HEK293 (cell line): ENCODE measurements around the gene TBP.

ENCODE experiments used
- EGR2 ChIP-seq: fragments of 450-650 bp; formaldehyde crosslinking; IDR thresholded peaks from 2 replicates; pipeline ENCODE4 v1.5.1; 2016; ENCODE audit warnings: low read depth, missing biosample characterization, missing genetic modification characterization
- KLF1 ChIP-seq: fragments of 450-650 bp; formaldehyde crosslinking; IDR thresholded peaks from 2 replicates; pipeline ENCODE4 v1.5.1; 2016; ENCODE audit warnings: missing biosample characterization, missing genetic modification characterization
- KLF16 ChIP-seq: fragments of 450-650 bp; formaldehyde crosslinking; IDR thresholded peaks from 2 replicates; pipeline ENCODE4 v1.5.1; 2017; ENCODE audit warnings: missing biosample characterization, missing genetic modification characterization
- OVOL3 ChIP-seq: fragments of 450-650 bp; formaldehyde crosslinking; IDR thresholded peaks from 2 replicates; pipeline ENCODE4 v1.5.1; 2016; ENCODE audit warnings: missing biosample characterization, missing genetic modification characterization
- WT1 ChIP-seq: fragments of 450-650 bp; formaldehyde crosslinking; IDR thresholded peaks from 2 replicates; pipeline ENCODE4 v1.5.1; 2016; ENCODE audit warnings: missing biosample characterization, missing genetic modification characterization
- ZBTB20 ChIP-seq: fragments of 450-650 bp; formaldehyde crosslinking; IDR thresholded peaks from 2 replicates; pipeline ENCODE4 v1.5.1; 2016; ENCODE audit warnings: missing biosample characterization, missing genetic modification characterization
- ZFP41 ChIP-seq: fragments of 450-650 bp; formaldehyde crosslinking; IDR thresholded peaks from 2 replicates; pipeline ENCODE4 v1.5.1; 2016; ENCODE audit warnings: missing biosample characterization, missing genetic modification characterization, borderline replicate concordance
- ZNF10 ChIP-seq: fragments of 450-650 bp; formaldehyde crosslinking; IDR thresholded peaks from 2 replicates; pipeline ENCODE4 v1.5.1; 2017; ENCODE audit warnings: missing biosample characterization, missing genetic modification characterization
- ZNF175 ChIP-seq: fragments of 450-650 bp; formaldehyde crosslinking; IDR thresholded peaks from 2 replicates; pipeline ENCODE4 v1.5.1; 2016; ENCODE audit warnings: missing biosample characterization, missing genetic modification characterization
- ZNF19 ChIP-seq: fragments of 450-650 bp; formaldehyde crosslinking; IDR thresholded peaks from 2 replicates; pipeline ENCODE4; 2016; ENCODE audit warnings: missing biosample characterization, missing genetic modification characterization, low read depth
- ZNF2 ChIP-seq: fragments of 450-650 bp; formaldehyde crosslinking; IDR thresholded peaks from 2 replicates; pipeline ENCODE4 v1.5.1; 2016; ENCODE audit warnings: missing biosample characterization, missing genetic modification characterization
- ZNF223 ChIP-seq: fragments of 450-650 bp; formaldehyde crosslinking; IDR thresholded peaks from 2 replicates; pipeline ENCODE4 v1.5.1; 2016; ENCODE audit warnings: missing biosample characterization, missing genetic modification characterization
- ZNF23 ChIP-seq: fragments of 450-650 bp; formaldehyde crosslinking; IDR thresholded peaks from 2 replicates; pipeline ENCODE4 v1.5.1; 2016; ENCODE audit warnings: missing biosample characterization, missing genetic modification characterization, borderline replicate concordance
- ZNF366 ChIP-seq: fragments of 450-650 bp; formaldehyde crosslinking; conservative IDR thresholded peaks from 2 replicates; pipeline ENCODE4 v1.5.1; 2016; ENCODE audit warnings: missing biosample characterization, missing genetic modification characterization
- ZNF391 ChIP-seq: fragments of 450-650 bp; formaldehyde crosslinking; IDR thresholded peaks from 2 replicates; pipeline ENCODE4 v1.5.1; 2016; ENCODE audit warnings: low read depth, missing biosample characterization, missing genetic modification characterization, borderline replicate concordance
- ZNF394 ChIP-seq: fragments of 450-650 bp; formaldehyde crosslinking; IDR thresholded peaks from 2 replicates; pipeline ENCODE4 v1.5.1; 2016; ENCODE audit warnings: missing biosample characterization, missing genetic modification characterization, mild to moderate bottlenecking, moderate library complexity, borderline replicate concordance
- ZNF48 ChIP-seq: fragments of 450-650 bp; formaldehyde crosslinking; IDR thresholded peaks from 2 replicates; pipeline ENCODE4 v1.5.1; 2016; ENCODE audit warnings: missing biosample characterization, missing genetic modification characterization
- ZNF555 ChIP-seq: fragments of 450-650 bp; formaldehyde crosslinking; conservative IDR thresholded peaks from 2 replicates; pipeline ENCODE4 v1.5.1; 2017; ENCODE audit warnings: missing biosample characterization, mild to moderate bottlenecking, missing genetic modification characterization, inconsistent platforms
- ZNF561 ChIP-seq: fragments of 450-650 bp; IDR thresholded peaks from 2 replicates; pipeline ENCODE4 v1.5.1; 2018; ENCODE audit warnings: missing biosample characterization, missing genetic modification characterization, borderline replicate concordance
- ZNF660 ChIP-seq: fragments of 450-650 bp; IDR thresholded peaks from 2 replicates; pipeline ENCODE4 v1.5.1; 2018; ENCODE audit warnings: missing biosample characterization, mild to moderate bottlenecking, missing genetic modification characterization
- ZNF677 ChIP-seq: fragments of 450-650 bp; IDR thresholded peaks from 2 replicates; pipeline ENCODE4 v1.5.0; 2018; ENCODE audit warnings: missing biosample characterization, mild to moderate bottlenecking, missing genetic modification characterization, moderate library complexity
- ZNF768 ChIP-seq: fragments of 450-650 bp; formaldehyde crosslinking; IDR thresholded peaks from 2 replicates; pipeline ENCODE4 v1.5.1; 2018; ENCODE audit warnings: missing biosample characterization, mild to moderate bottlenecking, missing genetic modification characterization
- ZNF777 ChIP-seq: fragments of 450-650 bp; formaldehyde crosslinking; IDR thresholded peaks from 2 replicates; pipeline ENCODE4 v1.5.1; 2017; ENCODE audit warnings: missing biosample characterization, missing genetic modification characterization, borderline replicate concordance
- ZNF830 ChIP-seq: fragments of 450-650 bp; IDR thresholded peaks from 2 replicates; pipeline ENCODE4 v1.5.0; 2018; ENCODE audit warnings: missing biosample characterization, missing genetic modification characterization, low read depth, mild to moderate bottlenecking, moderate library complexity
- ZNF843 ChIP-seq: fragments of 450-650 bp; formaldehyde crosslinking; IDR thresholded peaks from 2 replicates; pipeline ENCODE4 v1.5.1; 2016; ENCODE audit warnings: missing biosample characterization, missing genetic modification characterization
- ZSCAN23 ChIP-seq: fragments of 450-650 bp; formaldehyde crosslinking; IDR thresholded peaks from 2 replicates; pipeline ENCODE4 v1.5.1; 2016; ENCODE audit warnings: missing biosample characterization, missing genetic modification characterization
- TF ChIP-seq, protein P1 (sequence below): sonication (generic); formaldehyde crosslinking; IDR thresholded peaks from 2 replicates; pipeline ENCODE4 v1.8.1; 2022; ENCODE audit warnings: mild to moderate bottlenecking, moderate library complexity, missing genetic modification reagents
- TF ChIP-seq, protein P2 (sequence below): fragments of 450-650 bp; formaldehyde crosslinking; IDR thresholded peaks from 2 replicates; pipeline ENCODE4 v1.5.1; 2016; ENCODE audit warnings: missing biosample characterization, missing genetic modification characterization
- TF ChIP-seq, protein P3 (sequence below): fragments of 450-650 bp; formaldehyde crosslinking; conservative IDR thresholded peaks from 2 replicates; pipeline ENCODE4 v1.5.1; 2016; ENCODE audit warnings: low read depth, missing biosample characterization, missing genetic modification characterization
- TF ChIP-seq, protein P4 (sequence below): IDR thresholded peaks from 2 replicates; pipeline ENCODE4 v1.6.1; 2011; ENCODE audit warnings: mild to moderate bottlenecking, low read depth, low read length, borderline replicate concordance
- TF ChIP-seq, protein P5 (sequence below): fragments of 450-650 bp; formaldehyde crosslinking; IDR thresholded peaks from 2 replicates; pipeline ENCODE4 v1.5.1; 2016; ENCODE audit warnings: missing biosample characterization, missing genetic modification characterization

TBP gene

DNA sequence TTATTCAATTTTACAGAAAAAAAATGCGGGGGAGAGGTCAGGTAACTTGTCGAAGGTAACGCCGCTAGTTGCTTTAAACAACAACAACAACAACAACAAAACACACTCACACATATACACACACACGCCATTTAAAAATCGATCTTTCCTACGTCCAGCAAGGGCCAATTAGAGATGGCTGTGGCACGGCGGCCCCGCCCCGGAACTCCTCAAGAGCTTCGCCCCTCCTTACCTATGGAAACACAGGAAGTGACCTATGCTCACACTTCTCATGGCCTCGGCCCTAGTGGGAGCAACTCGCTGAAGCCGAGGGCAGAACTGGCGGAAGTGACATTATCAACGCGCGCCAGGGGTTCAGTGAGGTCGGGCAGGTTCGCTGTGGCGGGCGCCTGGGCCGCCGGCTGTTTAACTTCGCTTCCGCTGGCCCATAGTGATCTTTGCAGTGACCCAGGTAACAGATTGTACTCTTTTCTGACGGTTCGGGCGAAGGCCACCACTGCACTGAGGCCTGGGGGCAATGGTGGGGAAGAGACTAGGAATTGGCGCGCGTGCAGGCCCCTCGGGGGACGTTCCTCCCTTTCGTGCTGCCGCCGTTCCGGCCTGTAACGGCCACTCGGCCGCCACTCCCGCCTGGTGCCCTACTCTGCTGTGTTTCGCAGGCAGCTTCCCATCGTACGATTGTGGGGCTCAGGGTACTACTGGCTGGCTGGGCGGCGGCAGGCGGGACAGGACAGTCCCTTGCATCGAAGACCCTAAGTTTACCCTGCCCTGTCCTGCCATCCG, at the start of gene TBP (continued):
- TF ChIP-seq ZNF10 (tag by site-specific recombination): no peak
- no peak for TF ChIP-seq EGR2
- peak; percentile 83; the same call in 1 of the 2 replicates for TF ChIP-seq ZNF394 (tag by site-specific recombination)
- no peak for TF ChIP-seq ZNF768 (tag by site-specific recombination)
- TF ChIP-seq, protein P1, sequence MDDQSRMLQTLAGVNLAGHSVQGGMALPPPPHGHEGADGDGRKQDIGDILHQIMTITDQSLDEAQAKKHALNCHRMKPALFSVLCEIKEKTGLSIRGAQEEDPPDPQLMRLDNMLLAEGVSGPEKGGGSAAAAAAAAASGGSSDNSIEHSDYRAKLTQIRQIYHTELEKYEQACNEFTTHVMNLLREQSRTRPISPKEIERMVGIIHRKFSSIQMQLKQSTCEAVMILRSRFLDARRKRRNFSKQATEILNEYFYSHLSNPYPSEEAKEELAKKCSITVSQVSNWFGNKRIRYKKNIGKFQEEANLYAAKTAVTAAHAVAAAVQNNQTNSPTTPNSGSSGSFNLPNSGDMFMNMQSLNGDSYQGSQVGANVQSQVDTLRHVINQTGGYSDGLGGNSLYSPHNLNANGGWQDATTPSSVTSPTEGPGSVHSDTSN: peak; percentile 62; the same call in 1 of the 2 replicates
- no peak for TF ChIP-seq ZNF175 (tag by site-specific recombination)
- TF ChIP-seq ZNF561 (tag by site-specific recombination): peak; percentile 96; the same call in 1 of the 2 replicates
- TF ChIP-seq OVOL3 (tag by site-specific recombination): no peak
- no peak for TF ChIP-seq ZNF830
- no peak for TF ChIP-seq ZNF391
- TF ChIP-seq, protein P2, sequence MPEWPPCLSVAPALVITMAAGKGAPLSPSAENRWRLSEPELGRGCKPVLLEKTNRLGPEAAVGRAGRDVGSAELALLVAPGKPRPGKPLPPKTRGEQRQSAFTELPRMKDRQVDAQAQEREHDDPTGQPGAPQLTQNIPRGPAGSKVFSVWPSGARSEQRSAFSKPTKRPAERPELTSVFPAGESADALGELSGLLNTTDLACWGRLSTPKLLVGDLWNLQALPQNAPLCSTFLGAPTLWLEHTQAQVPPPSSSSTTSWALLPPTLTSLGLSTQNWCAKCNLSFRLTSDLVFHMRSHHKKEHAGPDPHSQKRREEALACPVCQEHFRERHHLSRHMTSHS (tag by site-specific recombination): no peak
- TF ChIP-seq, protein P3, sequence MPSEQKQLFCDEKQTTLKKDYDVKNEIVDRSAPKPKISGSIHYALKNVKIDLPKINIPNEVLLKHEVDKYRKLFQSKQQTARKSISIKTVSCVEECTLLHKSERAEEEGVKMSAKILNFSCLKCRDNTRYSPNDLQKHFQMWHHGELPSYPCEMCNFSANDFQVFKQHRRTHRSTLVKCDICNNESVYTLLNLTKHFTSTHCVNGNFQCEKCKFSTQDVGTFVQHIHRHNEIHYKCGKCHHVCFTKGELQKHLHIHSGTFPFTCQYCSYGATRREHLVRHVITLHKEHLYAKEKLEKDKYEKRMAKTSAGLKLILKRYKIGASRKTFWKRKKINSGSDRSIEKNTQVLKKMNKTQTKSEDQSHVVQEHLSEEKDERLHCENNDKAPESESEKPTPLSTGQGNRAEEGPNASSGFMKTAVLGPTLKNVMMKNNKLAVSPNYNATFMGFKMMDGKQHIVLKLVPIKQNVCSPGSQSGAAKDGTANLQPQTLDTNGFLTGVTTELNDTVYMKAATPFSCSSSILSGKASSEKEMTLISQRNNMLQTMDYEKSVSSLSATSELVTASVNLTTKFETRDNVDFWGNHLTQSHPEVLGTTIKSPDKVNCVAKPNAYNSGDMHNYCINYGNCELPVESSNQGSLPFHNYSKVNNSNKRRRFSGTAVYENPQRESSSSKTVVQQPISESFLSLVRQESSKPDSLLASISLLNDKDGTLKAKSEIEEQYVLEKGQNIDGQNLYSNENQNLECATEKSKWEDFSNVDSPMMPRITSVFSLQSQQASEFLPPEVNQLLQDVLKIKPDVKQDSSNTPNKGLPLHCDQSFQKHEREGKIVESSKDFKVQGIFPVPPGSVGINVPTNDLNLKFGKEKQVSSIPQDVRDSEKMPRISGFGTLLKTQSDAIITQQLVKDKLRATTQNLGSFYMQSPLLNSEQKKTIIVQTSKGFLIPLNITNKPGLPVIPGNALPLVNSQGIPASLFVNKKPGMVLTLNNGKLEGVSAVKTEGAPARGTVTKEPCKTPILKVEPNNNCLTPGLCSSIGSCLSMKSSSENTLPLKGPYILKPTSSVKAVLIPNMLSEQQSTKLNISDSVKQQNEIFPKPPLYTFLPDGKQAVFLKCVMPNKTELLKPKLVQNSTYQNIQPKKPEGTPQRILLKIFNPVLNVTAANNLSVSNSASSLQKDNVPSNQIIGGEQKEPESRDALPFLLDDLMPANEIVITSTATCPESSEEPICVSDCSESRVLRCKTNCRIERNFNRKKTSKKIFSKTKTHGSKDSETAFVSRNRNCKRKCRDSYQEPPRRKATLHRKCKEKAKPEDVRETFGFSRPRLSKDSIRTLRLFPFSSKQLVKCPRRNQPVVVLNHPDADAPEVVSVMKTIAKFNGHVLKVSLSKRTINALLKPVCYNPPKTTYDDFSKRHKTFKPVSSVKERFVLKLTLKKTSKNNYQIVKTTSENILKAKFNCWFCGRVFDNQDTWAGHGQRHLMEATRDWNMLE (tag by site-specific recombination): peak; percentile 96
- TF ChIP-seq ZNF19: no peak
- no peak for TF ChIP-seq ZNF23
- TF ChIP-seq ZBTB20 (tag by site-specific recombination): peak; percentile 49; the same call in 1 of the 2 replicates
- no peak for TF ChIP-seq ZNF366 (tag by site-specific recombination)
- no peak for TF ChIP-seq ZFP41 (tag by site-specific recombination)
- no peak for TF ChIP-seq ZNF777 (tag by site-specific recombination)
- no peak for TF ChIP-seq ZNF677
- TF ChIP-seq KLF1 (tag by site-specific recombination): no peak; the same call in 1 of the 2 replicates
- TF ChIP-seq WT1 (tag by site-specific recombination): no peak
- no peak for TF ChIP-seq ZNF223
- TF ChIP-seq ZNF555 (tag by site-specific recombination): no peak
- TF ChIP-seq ZSCAN23 (tag by site-specific recombination): no peak
- no peak for TF ChIP-seq KLF16 (tag by site-specific recombination)
- peak; percentile 81 for TF ChIP-seq ZNF2 (tag by site-specific recombination)
- peak; percentile 67 for TF ChIP-seq ZNF660 (tag by site-specific recombination)
- TF ChIP-seq, protein P4, sequence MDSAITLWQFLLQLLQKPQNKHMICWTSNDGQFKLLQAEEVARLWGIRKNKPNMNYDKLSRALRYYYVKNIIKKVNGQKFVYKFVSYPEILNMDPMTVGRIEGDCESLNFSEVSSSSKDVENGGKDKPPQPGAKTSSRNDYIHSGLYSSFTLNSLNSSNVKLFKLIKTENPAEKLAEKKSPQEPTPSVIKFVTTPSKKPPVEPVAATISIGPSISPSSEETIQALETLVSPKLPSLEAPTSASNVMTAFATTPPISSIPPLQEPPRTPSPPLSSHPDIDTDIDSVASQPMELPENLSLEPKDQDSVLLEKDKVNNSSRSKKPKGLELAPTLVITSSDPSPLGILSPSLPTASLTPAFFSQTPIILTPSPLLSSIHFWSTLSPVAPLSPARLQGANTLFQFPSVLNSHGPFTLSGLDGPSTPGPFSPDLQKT: no peak
- TF ChIP-seq ZNF48 (tag by site-specific recombination): no peak
- 0 out of 2 replicates have a peak, but pooled peaks have one; percentile 20 for TF ChIP-seq ZNF843
- TF ChIP-seq, protein P5, sequence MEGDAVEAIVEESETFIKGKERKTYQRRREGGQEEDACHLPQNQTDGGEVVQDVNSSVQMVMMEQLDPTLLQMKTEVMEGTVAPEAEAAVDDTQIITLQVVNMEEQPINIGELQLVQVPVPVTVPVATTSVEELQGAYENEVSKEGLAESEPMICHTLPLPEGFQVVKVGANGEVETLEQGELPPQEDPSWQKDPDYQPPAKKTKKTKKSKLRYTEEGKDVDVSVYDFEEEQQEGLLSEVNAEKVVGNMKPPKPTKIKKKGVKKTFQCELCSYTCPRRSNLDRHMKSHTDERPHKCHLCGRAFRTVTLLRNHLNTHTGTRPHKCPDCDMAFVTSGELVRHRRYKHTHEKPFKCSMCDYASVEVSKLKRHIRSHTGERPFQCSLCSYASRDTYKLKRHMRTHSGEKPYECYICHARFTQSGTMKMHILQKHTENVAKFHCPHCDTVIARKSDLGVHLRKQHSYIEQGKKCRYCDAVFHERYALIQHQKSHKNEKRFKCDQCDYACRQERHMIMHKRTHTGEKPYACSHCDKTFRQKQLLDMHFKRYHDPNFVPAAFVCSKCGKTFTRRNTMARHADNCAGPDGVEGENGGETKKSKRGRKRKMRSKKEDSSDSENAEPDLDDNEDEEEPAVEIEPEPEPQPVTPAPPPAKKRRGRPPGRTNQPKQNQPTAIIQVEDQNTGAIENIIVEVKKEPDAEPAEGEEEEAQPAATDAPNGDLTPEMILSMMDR (tag by site-specific recombination): no peak
